Measurements from ENCODE around the gene DHRS11.

DNA sequence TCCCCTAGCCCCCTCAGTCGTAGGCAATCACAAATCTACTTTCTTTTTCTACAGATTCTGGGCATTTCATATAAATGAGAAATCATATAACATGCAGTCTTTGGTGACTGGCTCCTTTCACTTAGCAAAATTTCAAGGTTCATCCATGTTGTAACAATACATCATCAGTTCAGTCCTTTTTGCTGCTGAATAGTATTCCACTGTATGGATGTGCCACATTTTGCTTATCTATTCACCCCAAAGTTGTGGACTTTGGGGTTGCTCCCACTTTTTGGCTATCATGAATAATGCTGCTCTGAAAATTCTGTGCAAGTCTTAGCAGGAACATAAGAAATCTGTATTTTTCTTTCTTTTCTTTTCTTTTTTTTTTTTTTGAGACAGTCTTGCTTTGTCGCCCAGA lies 48.7 kb downstream of the DHRS11 start:
- TF ChIP-seq RAD21 (IDR thresholded peaks at IDR 0.05 in 1 of 2, conservative IDR thresholded peaks at IDR 0.05 in 1 of 2; ENCODE audit: low read depth in 2 of 2, low read length in 2 of 2) (no peak), HDAC2 (IDR thresholded peaks at IDR 0.05; ENCODE audit: borderline replicate concordance in 1 of 2, low read depth in 2 of 2, low read length in 2 of 2) (no peak)
- TF ChIP-seq, protein P1, sequence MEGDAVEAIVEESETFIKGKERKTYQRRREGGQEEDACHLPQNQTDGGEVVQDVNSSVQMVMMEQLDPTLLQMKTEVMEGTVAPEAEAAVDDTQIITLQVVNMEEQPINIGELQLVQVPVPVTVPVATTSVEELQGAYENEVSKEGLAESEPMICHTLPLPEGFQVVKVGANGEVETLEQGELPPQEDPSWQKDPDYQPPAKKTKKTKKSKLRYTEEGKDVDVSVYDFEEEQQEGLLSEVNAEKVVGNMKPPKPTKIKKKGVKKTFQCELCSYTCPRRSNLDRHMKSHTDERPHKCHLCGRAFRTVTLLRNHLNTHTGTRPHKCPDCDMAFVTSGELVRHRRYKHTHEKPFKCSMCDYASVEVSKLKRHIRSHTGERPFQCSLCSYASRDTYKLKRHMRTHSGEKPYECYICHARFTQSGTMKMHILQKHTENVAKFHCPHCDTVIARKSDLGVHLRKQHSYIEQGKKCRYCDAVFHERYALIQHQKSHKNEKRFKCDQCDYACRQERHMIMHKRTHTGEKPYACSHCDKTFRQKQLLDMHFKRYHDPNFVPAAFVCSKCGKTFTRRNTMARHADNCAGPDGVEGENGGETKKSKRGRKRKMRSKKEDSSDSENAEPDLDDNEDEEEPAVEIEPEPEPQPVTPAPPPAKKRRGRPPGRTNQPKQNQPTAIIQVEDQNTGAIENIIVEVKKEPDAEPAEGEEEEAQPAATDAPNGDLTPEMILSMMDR (IDR thresholded peaks at IDR 0.05; ENCODE audit: control extremely low read depth in 1 of 3, insufficient read depth in 1 of 3, low read depth in 1 of 3, low read length in 3 of 3), result no peak
